HG03280 (cell line): Measurements from ENCODE around the gene BRINP3.
A peak's percentile ranks its signal among the peaks of the same experiment; 100 is the strongest.

Source experiments
- ATAC-seq: cut with Tn5 transposase; IDR thresholded peaks from one replicate; pipeline ENCODE4 v1.9.1; 2021; ENCODE audit warnings: mild to moderate bottlenecking, moderate library complexity; ENCODE audit not compliant: unreplicated experiment

The BRINP3 gene

GRCh38 chr1:190453550-190453949 lies 24.1 kb downstream of the BRINP3 start:
- ATAC-seq: no peak

- no peak for ATAC-seq
Measured at GRCh38 chr1:190452272-190452848, 25.3 kb downstream of the BRINP3 start.

- ATAC-seq: no peak
Measured at GRCh38 chr1:190444464-190444863, 33.2 kb downstream of the BRINP3 start.

GRCh38 chr1:190439447-190439846 lies 38.2 kb downstream of the BRINP3 start:
- ATAC-seq: no peak

GRCh38 chr1:190436615-190437014 lies 41.0 kb downstream of the BRINP3 start:
- ATAC-seq: no peak

GRCh38 chr1:190429932-190430331 lies 47.7 kb downstream of the BRINP3 start:
- ATAC-seq: no peak

GRCh38 chr1:190429141-190429540 lies 48.5 kb downstream of the BRINP3 start:
- ATAC-seq: no peak

- ATAC-seq: no peak
Measured at GRCh38 chr1:190416239-190416638, 61.4 kb downstream of the BRINP3 start.

- ATAC-seq: no peak
Measured at GRCh38 chr1:190413142-190413541, 64.5 kb downstream of the BRINP3 start.

GRCh38 chr1:190403402-190403801 lies 74.3 kb downstream of the BRINP3 start:
- no peak for ATAC-seq

- ATAC-seq: no peak
Measured at GRCh38 chr1:190399233-190399632, 78.4 kb downstream of the BRINP3 start.

- no peak for ATAC-seq
Measured at GRCh38 chr1:190391582-190391981, 86.1 kb downstream of the BRINP3 start.

- ATAC-seq: no peak
Measured at GRCh38 chr1:190377991-190378390, 99.7 kb downstream of the BRINP3 start.

- no peak for ATAC-seq
Measured at GRCh38 chr1:190377294-190377693, 100.4 kb downstream of the BRINP3 start.

GRCh38 chr1:190376044-190376443 lies 101.6 kb downstream of the BRINP3 start:
- ATAC-seq: no peak

GRCh38 chr1:190373705-190374336 lies 103.8 kb downstream of the BRINP3 start:
- ATAC-seq: peak; percentile 87

GRCh38 chr1:190367200-190367599 lies 110.5 kb downstream of the BRINP3 start:
- no peak for ATAC-seq

GRCh38 chr1:190365283-190365682 lies 112.4 kb downstream of the BRINP3 start:
- no peak for ATAC-seq

- ATAC-seq: no peak
Measured at GRCh38 chr1:190353538-190354101, 124.0 kb downstream of the BRINP3 start.

GRCh38 chr1:190344454-190344853 lies 133.2 kb downstream of the BRINP3 start:
- no peak for ATAC-seq

GRCh38 chr1:190338829-190339228 lies 138.8 kb downstream of the BRINP3 start:
- no peak for ATAC-seq

GRCh38 chr1:190328871-190329270 lies 148.8 kb downstream of the BRINP3 start:
- no peak for ATAC-seq

- ATAC-seq: no peak
Measured at GRCh38 chr1:190328361-190328760, 149.3 kb downstream of the BRINP3 start.
